NCI-H2196 (cell line): ENCODE results near the gene ADCY2.

Source experiments
- DNase-seq: peaks from one replicate; lab custom pipeline; 2025; ENCODE audit not compliant: unreplicated experiment; lab: John Stamatoyannopoulos, UW

Gene ADCY2

DNA sequence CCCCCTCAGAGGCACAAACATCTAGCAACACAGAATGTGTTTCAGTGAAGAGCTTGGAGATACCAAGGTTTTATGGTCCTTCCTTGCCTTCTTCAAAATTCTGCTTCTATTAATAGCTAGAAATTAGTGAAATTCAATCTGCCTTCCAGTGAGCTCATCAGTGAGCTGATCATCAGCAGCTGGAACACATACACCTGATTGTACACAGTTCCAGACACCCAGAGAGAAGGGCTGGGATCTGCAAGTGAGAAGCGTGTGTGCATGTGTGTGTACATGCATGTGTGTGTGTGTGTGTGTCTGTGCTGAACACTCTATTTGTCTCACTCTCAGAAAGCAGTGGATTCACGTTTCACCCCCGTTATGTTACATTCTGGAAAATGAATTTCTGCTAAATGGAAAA lies 426.5 kb downstream of the ADCY2 start:
- DNase-seq: no peak

DNA sequence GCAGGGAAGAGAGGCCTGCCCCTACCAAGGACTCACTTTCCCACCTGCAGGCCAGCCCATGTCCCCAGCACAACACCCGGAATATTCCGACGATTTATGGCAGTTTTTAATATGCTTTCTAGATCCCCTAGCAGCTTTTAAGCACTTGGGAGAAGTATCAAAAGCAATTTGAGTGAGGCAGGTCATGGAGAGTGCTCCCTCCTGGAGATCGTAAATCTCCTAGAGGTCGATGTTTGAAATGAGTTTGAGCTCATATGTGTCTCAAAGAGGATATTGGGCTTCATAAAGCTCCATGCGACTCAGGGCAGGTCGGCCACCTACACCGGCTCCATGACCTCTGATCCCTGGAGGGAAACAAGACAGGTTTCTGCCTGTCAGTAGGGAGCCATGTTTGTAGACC lies 427.7 kb downstream of the ADCY2 start:
- DNase-seq: no peak

DNA sequence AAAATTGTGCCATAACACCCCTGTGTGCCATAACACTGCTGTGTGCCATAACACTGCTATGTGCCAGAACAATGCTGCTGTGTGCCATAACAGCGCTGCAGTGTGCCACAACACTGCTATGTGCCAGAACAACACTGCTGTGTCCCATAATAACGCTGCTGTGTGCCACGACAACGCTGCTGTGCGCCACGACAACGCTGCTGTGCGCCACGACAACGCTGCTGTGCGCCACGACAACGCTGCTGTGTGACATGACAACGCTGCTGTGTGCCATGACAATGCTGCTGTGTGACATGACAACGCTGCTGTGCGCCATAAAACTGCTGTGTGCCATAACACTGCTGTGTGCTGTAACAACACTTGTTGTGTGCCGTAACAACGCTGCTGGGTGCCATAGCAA lies 429.1 kb downstream of the ADCY2 start:
- DNase-seq: no peak

DNA sequence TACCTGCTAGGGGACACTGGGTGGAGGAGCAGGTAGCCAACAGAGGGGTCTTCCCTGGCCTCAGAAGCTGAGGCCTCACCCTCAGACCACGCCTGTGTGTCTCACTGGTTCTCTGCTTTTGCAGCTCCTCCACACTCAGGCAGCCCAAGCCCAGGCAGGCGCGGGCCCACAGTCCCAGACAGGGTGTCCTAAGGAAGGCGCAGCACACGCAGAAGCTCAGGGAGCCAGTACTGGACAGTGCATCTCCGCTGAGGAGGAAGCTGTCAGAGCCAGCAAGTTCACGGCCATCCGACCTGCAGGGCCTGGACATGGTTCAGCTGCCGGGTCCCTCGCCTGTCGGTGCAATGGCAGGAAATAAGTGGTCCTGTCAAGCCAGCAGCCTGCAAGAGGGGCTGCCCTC lies 429.7 kb downstream of the ADCY2 start:
- DNase-seq: no peak

DNA sequence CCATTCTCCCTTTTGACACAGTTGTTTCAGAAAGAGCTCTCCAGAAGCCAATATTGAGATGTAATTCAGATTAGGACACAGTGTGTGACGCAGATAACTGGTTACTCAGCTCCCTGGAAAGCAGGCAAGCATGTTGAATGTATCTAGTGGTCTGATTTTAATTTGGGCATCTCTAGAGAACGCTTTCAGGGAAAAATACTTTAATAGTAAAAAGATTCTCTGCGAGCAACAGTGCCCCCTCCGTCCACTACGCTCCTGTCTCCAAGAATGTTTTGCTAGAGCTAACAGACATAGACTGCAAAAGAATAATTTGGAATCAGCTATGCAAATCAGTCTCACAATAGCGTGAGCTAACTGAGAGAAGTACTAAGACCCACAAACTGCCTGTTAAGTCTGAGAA lies 431.7 kb downstream of the ADCY2 start:
- no peak for DNase-seq

DNA sequence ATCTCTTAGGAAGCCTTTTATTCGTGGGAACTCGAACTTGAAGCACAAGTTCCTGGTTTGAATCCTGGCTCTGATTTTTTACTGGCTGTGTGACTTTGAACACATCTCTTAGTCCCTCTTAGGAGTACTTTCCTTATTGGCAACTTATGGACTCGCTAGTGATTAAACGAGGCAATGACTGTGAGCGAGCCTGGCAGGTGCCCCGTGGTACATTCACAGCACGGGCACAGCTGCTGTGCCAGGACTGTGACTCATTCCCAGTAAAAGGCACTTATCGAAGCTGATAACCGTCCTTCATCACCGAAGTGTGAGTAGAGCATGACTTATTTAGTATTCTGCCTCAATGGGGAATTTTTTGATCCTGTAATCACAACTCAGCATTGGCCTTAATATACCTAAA lies 432.3 kb downstream of the ADCY2 start:
- DNase-seq: no peak

DNA sequence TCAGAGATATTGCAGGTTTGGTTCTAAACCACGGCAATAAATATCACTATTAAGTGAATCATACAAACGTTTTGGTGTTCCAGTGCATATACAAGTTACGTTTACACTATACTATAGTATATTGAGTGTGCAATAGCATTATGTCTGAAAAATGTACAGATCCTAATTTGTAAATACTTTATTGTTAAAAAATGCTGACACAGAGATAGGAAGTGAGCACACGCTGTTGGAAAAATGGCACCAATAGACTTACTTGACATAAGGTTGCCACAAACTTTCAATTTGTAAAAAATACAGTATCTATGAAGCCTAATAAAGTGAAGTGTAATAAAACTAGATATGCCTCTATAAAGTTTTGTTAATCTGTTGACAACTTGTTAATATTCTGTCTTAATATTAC lies 439.0 kb downstream of the ADCY2 start:
- DNase-seq: no peak

DNA sequence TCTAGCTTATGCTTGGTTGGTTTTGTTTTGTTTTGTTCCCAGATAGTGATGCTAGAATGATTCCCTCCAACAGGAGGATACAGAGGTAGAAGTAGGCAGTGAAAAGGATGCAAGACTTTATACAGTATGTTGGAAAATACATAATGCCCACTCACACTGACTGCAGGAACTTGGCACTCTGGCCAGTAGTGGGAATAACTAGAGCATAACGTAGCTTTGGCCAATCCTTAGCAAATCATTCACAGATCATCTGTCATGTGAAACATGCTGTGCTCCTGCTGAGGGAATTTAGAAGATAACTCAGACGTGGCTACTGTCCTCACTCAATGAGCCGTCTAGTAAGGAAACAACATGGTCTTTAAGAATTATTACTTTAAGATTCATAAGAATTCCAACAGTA lies 441.5 kb downstream of the ADCY2 start:
- no peak for DNase-seq

DNA sequence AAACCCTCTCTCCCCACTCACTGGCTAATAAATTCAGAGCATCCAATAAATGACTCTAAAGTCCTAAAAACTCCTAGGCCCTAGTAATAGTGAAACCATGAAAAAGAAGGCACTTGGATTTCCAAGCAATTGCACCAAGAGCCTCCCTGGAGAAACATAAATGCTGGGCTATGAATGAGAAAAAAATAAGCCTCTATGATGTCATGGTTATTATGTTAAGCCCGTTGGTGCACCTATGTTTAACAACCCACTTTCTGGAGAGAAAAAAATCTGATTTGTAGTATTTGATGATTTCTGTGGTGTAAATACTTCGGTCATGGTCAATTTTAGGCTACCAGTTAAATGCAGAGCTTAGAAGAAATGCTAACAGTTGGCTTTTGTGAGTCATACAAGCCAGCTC lies 446.6 kb downstream of the ADCY2 start:
- no peak for DNase-seq

DNA sequence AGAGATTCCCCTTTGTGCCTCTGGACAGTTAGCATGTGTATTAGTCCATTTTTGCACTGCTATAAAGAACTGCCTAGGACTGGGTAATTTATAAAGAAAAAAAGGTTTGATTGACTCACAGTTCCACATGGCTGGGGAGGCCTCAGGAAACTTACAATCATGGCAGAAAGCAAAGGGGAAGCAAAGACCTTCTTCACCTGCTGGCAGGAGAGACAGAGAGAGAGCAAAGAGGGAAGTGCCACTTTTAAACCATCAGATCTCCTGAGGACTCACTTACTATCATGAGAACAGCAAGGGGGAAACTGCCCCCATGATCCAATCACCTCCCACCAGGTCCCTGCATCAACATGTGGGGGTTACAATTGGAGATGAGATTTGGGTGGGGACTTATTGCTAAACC lies 449.0 kb downstream of the ADCY2 start:
- no peak for DNase-seq

DNA sequence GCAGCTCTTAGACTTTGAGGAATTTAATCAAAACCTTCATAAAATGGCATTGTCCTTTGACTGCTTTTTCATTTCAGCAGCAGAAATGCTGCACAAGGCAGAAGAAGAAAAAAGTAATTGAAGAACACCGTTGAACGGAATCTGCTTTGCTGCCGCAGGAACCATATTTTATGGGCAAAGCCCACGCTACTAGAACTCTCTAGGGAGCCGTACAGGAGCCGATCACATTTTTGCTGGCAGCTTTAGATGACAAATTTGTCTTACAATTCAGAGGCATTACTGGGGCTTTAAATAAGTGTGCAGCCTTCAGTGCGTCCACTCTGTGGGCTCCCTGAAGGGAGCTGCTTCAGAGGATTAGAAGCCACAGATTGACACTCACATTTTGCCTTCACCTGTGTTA lies 449.6 kb downstream of the ADCY2 start:
- no peak for DNase-seq

DNA sequence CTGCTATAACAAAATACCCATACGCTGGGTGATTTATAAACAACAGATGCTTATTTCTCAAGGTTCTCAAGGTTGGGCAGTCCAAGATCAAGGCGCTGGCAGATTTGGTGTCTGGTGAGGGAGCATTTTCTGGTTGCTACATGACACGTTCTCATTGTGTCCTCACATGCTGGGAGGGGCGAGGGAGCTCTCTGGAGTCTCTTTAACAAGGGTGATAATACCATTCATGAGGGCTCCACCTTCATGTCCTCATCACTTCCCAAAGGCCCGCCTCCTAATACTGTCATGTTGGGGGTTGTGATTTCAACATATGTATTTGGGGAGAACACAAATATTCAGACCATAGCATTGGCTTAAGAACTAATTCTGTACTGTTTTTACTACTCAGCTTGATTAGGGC lies 450.4 kb downstream of the ADCY2 start:
- DNase-seq: no peak

DNA sequence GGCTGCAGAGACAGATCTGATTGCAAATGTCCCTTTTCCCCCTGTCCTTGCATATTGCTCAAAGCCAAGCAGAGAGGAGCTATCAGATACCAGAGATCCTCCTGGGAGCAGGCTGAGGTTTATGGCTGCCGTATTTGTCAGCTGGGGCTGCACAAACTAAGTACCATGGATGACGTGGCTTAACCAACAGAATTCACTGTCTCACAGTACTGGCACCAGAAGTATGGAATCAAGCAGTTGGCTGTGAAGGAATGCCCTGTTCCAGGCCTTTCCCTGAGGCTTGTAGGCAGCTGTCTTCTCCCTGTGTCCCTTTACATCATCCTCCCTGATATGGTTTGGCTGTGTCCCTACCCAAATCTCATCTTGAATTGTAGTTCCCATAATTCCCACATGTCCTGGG lies 452.4 kb downstream of the ADCY2 start:
- no peak for DNase-seq

DNA sequence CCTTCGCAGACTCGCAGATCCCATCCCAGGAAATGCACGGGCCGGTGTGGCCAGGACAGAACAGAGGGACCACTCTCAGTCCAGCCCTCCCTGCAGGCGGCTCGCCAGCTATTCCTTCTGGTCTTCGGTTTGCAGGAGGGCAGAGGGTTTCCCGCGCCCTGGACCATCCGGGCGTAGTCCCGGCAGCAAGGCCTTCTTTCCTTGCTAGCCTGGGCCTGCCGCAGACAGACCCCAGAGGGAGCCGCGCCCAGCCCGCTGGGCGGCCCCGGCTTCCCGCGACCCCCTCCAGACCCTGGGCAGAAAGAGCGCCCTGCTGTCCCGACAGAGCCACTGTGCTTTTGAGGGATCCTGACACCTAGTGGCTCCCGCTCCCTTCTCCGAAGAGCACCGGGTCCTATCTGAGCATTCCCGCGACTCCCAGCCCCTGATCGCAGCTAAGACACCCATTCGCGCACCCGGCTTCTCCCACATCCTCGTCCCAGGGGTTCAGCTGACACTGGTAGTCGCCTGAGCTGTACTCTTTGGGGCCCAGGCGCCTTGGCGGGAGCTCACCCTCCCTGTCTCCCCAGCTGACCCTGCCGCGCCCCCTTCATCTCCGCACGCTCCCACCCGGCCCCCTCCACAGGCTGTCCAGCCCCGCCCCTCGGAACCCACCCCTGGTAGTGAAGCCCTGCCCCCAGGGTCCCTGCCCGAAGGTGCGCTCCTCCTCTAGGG lies 453.9 kb downstream of the ADCY2 start:
- no peak for DNase-seq

DNA sequence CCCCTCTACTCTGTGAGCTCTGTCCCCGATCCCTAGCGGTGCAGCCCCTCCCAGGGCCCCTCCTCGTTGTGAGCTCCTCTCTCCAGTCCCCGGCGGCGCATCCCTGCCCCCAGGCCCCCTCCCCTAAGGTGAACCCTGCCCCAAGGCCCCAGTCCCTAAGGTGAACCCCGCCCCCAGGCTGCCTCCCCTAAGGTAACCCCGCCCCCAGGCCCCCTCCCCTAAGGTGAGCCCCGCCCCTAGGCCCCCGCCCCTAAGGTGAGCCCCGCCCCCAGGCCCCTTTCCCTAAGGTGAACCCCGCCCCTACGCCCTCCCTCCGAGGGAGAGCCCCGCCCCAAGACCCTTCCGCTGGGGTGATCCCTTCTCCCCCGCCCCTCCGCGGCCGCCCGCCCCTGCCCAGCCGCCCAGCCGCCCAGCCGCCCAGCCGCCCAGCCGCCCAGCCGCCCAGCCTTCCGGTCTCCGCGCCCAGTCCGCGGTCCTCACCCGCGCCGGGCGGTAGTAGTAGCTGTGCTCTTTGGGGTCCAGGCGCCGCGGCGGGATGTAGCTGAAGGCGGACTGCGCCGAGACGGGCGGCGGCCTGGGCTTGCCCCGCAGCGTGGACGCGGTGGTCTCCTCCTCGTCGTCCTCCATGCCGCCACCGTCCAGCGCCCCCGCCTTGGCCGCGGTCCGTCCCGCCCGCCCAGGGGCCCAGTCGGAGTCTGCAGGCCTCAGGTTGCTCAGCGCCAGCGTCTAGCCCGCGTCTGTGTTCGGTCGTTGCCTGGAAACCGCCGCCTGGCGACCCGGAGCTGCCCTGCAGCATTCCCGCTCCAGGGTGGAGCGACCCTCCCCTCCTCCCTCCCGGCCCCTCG lies 454.7 kb downstream of the ADCY2 start, which contains the start of gene CFAP90:
Gene CFAP90 (minus strand): TSS at position 739 of the 845 bp plus-strand sequence. CDS start 112 bp downstream, at position 627.
- no peak for DNase-seq

DNA sequence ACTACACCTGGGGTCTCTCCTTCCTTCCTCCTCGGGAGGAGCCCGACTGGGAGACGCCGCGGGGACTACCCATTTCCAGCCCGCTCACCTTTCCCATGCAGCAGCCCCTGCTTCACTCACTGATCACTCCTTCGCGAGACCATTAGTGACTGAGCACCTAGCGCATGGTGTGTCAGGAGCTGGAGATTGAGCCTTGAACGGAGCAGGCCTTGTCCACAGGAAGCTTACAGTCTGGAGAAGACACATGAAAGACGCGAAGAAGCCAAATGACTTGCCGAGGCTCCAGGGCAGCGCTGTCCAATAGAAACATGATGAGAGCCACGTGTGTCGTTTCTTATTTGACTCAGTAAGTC lies 455.3 kb downstream of the ADCY2 start:
- no peak for DNase-seq

DNA sequence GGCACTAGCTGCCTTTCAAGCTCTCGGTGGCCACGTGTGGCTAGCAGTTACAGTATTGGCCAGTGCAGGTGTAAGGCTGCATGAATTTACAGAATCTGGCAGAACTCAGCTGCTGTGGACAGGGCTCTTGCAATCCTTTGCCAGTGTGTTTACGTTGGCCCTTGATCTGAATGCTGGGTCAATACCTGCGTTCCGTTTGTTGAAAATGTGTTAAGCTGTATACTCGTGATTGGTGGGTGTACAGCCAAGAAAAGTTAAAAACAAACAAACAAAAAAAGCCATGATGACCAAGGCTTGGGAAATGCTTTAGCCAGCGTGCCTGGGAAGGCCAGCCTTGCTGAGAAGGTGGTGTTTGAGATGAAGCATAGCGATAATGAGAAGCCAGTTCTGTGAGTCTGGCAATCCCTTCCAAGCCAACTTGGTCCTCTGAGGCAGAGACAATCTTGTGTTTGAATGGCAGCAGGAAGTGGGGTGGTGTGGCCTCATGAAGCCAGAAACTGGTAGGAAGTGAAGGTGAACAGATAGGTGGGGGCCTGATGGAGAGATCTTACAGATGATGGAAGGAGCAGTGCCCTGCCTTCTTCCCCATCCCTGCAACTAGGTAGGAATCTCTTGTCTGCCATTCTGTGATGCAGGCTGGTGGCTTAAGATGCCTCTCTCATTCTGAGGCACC lies 455.8 kb downstream of the ADCY2 start:
- DNase-seq: no peak

DNA sequence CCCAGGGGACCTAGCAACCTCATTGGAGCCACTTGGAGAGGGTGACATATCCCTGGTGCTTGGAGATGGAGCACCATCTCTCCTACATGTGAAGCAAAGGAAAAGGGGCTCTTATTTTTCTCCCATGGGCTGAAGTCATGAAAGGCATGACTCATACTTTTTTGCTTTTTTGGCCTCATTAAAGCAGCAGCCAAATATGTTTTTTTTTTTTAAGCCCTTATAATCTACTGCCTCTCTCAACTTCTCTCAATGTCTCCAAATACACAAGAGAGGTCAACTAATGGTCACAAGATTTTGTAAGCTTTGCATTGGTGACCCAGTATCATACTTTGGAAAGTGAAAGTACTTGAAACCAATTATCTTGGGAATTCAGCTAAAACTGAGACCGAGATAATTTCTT lies 456.6 kb downstream of the ADCY2 start:
- DNase-seq: no peak

DNA sequence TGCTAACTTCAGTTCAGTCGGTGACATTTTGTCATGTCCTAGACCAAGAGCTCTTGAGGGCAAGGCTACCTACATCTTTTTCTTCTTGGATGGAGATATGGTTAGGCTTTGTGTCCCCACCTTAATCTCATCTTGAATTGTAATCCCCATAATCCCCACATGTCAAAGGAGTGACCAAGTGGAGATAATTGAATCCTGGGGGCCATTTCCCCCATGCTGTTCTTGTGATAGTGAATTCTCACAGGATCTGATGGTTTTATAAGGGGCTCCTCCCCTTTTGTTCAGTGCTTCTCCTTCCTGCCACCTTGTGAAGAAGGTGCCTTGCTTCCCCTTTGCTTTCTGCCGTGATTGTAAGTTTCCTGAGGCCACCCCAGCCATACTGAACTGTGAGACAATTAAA lies 457.1 kb downstream of the ADCY2 start:
- no peak for DNase-seq

DNA sequence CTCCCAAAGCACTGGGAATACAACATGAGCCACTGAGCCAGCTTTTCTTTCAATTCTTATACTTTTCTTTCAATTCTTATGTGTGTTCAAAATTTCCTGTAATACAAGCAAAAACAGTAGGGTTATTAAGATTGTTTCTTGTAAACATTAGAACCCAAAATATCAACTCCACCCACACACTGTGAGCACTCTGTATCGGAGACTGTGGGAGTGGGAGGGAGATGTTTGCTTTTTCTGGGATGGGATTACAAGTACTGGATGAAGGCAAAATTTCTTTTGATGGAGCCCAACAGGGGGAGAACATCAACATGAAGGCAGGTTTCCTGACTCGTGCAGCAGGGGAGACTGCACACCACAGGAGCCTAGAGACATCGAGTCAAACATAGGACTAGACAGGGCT lies 459.7 kb downstream of the ADCY2 start:
- no peak for DNase-seq

DNA sequence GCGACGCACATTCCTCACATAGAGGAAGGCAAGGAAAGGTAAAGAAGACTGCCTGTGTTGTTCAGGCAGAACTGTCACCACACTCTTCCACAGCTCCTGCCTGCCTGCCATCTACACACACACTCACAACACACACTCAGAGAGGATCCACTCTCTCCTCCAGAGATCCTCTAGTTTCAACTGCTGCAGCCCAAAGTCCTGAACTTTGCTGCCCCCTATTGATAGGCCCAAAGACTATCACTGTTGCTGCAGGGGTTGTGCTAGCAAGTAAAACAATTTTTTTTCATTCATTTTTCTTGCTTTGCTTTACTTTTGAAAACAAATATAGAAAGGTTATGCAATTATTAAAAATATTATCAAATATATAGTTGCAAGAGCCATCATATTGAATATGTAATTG lies 460.9 kb downstream of the ADCY2 start:
- peak; percentile 68 for DNase-seq

DNA sequence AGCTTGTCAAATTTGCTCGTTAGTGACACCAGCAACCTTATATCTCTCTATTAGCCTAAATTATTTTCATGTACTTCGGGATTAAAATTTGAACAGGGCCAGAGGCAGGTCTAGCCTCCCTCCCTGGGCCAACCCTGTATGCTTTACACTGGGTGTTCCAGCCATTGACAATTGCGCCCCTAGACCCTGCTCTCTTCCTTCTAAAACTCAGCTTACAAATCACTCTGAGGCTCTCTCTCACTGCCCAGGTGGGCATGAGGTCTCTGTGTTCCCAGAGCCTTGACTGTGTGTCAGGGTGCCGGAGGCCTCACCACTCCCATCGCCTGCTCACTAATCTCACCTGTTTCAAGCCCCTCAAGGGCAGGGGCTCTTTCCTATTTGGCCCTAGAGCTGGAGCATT lies 461.4 kb downstream of the ADCY2 start:
- DNase-seq: no peak
